ENCODE measurements around the gene IFNA17. TPM values are rescaled to one million over a fixed set of nuclear protein-coding genes. Genes with fewer than 3 reads are reported as not detected.
"Not testable (repeated sequence)": the region's sequence is repeated elsewhere in the genome, so short reads cannot be mapped to it uniquely, and the experiment has no call there.

The IFNA17 gene
- total and polyA plus RNA-seq, 8 donors: not detected

DNA sequence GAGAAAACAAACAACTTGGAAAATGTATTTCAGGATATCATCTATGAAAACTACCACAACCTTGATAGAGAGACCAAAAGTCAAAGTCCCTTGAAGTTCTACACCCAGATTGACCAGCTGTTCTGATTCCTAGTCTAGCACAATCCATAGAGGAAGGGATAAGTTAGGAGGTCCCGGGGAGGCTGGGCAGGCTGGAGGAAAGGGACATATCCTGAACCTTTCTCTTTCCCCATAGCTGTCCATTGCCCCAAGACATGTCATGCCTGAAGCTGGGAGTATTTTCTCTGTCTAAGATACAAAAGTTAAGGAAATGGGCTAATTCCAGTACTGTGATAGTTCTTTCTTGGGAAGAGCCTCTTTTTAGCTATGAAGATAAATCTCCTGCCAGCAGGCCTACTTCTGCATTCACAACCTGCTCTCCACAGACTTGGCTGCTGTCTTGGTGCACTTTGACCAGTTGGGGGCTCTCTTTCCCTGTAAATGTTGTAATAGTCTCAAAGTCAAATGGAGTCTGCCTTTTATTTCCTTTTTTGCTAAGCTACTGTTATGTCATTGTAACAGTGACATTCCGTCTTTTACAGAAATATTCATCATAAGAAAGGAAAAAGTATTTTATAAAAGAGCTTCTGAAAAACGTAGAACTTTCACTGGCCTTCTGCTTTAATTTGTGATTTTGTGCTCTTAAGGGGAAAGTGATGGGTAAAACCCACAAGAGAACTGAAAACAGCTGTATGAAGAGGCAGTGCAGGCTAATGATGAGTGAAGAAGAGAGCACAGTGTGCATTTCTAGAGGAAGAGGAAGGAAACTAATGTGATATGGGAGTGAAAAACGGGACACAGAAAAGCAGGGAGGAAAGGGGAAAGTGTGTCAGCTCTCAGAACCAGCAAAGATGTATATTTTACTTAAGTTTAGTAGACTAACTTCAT, 44.9 kb downstream of the IFNA17 start:
- ATAC-seq (peak in 3 of 4 donors; percentile 69 to 87 (median 71)), DNase-seq (peak in 1 of 6 donors; percentile 17)
- TF ChIP-seq, protein P1, sequence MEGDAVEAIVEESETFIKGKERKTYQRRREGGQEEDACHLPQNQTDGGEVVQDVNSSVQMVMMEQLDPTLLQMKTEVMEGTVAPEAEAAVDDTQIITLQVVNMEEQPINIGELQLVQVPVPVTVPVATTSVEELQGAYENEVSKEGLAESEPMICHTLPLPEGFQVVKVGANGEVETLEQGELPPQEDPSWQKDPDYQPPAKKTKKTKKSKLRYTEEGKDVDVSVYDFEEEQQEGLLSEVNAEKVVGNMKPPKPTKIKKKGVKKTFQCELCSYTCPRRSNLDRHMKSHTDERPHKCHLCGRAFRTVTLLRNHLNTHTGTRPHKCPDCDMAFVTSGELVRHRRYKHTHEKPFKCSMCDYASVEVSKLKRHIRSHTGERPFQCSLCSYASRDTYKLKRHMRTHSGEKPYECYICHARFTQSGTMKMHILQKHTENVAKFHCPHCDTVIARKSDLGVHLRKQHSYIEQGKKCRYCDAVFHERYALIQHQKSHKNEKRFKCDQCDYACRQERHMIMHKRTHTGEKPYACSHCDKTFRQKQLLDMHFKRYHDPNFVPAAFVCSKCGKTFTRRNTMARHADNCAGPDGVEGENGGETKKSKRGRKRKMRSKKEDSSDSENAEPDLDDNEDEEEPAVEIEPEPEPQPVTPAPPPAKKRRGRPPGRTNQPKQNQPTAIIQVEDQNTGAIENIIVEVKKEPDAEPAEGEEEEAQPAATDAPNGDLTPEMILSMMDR (IDR thresholded peaks at IDR 0.05): peak in 1 of 4 donors; percentile 20
- H3K27ac ChIP-seq; intact Hi-C loops (cut with DNase I); H3K4me1 ChIP-seq; H3K9me3 ChIP-seq; FAIRE-seq; H3K27me3 ChIP-seq; H3K36me3 ChIP-seq; H3K4me3 ChIP-seq: not testable (repeated sequence)
- 30 to 37% methylated on average over 4 of the region's 4 CpGs for WGBS, 2 donors

Other genes with a start within 250 kb of the IFNA17 start
- gene HACD4, start 196.6 kb downstream of the IFNA17 start, total RNA-seq: 1 to 10 TPM in 1 of 6 donors, under 1 TPM in 5; 0.09 to 1.7 (median 0.24) TPM
- under 1 TPM; 0.23 to 0.33 TPM for gene HACD4, start 196.6 kb downstream of the IFNA17 start, polyA plus RNA-seq
- not detected for gene IFNB1, start 150.3 kb downstream of the IFNA17 start, total RNA-seq
- not detected for gene IFNB1, start 150.3 kb downstream of the IFNA17 start, polyA plus RNA-seq
- not detected for gene IFNW1, start 86.4 kb downstream of the IFNA17 start, total RNA-seq
- gene IFNW1, start 86.4 kb downstream of the IFNA17 start, polyA plus RNA-seq: not detected
- gene IFNA21, start 61.6 kb downstream of the IFNA17 start, total RNA-seq: not detected
- not detected for gene IFNA21, start 61.6 kb downstream of the IFNA17 start, polyA plus RNA-seq
- gene IFNA4, start 40.6 kb downstream of the IFNA17 start, total RNA-seq: not detected
- not detected for gene IFNA4, start 40.6 kb downstream of the IFNA17 start, polyA plus RNA-seq
- gene IFNA7, start 26.0 kb downstream of the IFNA17 start, total RNA-seq: not detected
- not detected for gene IFNA7, start 26.0 kb downstream of the IFNA17 start, polyA plus RNA-seq
- not detected for gene IFNA10, start 21.1 kb downstream of the IFNA17 start, total RNA-seq
- gene IFNA10, start 21.1 kb downstream of the IFNA17 start, polyA plus RNA-seq: not detected
- gene IFNA16, start 10.9 kb downstream of the IFNA17 start, total RNA-seq: not detected
- gene IFNA16, start 10.9 kb downstream of the IFNA17 start, polyA plus RNA-seq: not detected
- not detected for gene IFNA14, start 11.8 kb upstream of the IFNA17 start, total RNA-seq
- not detected for gene IFNA14, start 11.8 kb upstream of the IFNA17 start, polyA plus RNA-seq
- not detected for gene IFNA5, start 77.1 kb upstream of the IFNA17 start, total RNA-seq
- gene IFNA5, start 77.1 kb upstream of the IFNA17 start, polyA plus RNA-seq: not detected
- 10 to 100 TPM in 2 of 6 donors, 1 to 10 TPM in 4; 5.4 to 14.8 (median 7.3) TPM for gene KLHL9, start 107.2 kb upstream of the IFNA17 start, total RNA-seq
- gene KLHL9, start 107.2 kb upstream of the IFNA17 start, polyA plus RNA-seq: 1 to 10 TPM; 3.2 to 7.8 TPM
- not detected for gene IFNA6, start 122.7 kb upstream of the IFNA17 start, total RNA-seq
- not detected for gene IFNA6, start 122.7 kb upstream of the IFNA17 start, polyA plus RNA-seq
- not detected for gene IFNA13, start 139.8 kb upstream of the IFNA17 start, total RNA-seq
- under 1 TPM in 1 of 2 donors, not detected in 1; 0.07 TPM for gene IFNA13, start 139.8 kb upstream of the IFNA17 start, polyA plus RNA-seq
- not detected for gene IFNA2, start 157.2 kb upstream of the IFNA17 start, total RNA-seq
- not detected for gene IFNA2, start 157.2 kb upstream of the IFNA17 start, polyA plus RNA-seq
- not detected for gene IFNA8, start 180.9 kb upstream of the IFNA17 start, total RNA-seq
- not detected for gene IFNA8, start 180.9 kb upstream of the IFNA17 start, polyA plus RNA-seq
- not detected for gene IFNA1, start 212.2 kb upstream of the IFNA17 start, total RNA-seq
- gene IFNA1, start 212.2 kb upstream of the IFNA17 start, polyA plus RNA-seq: not detected